Measurements from ENCODE around the gene FAM78A.

- TF ChIP-seq CTCF (IDR thresholded peaks at IDR 0.05; ENCODE audit: insufficient read depth, low read depth, low read length), result no peak
- no peak for TF ChIP-seq EZH2 (IDR thresholded peaks at IDR 0.05; ENCODE audit: insufficient read depth, low read length)
Observed at GRCh38 chr9:131259916-131260597, 16.3 kb downstream of the FAM78A start.

Measured in astrocyte (in vitro differentiated cells and primary cell).